ENCODE measurements around the gene RAB20. TPM values are rescaled to one million over a fixed set of nuclear protein-coding genes. Genes with fewer than 3 reads are reported as not detected.

RAB20 gene
- total and polyA plus RNA-seq, 9 of the 15 experiments (the other 6 are each of a cell fraction or from before 2014, with no cell fraction given), result 0.62 to 9.2 (median 5.4) TPM

- Histone ChIP-seq H3K79me2 (ENCODE audit: control insufficient read depth, insufficient read depth, low read length) (no peaks in the 10 kb centered on the region; the same call in 1 of the 3 replicates), H3K27ac (ENCODE audit: extremely low read depth, low read depth, low read length) (no peak overlapping the region), H3K9me1 (ENCODE audit: control insufficient read depth, insufficient read depth, low read length) (no peaks in the 10 kb centered on the region), H3K4me3 (no peak overlapping the region), H3K36me3 (ENCODE audit: control insufficient read depth, insufficient read depth, low read length) (no peaks in the 10 kb centered on the region), H3K9me3 (replicated peaks; ENCODE audit: control insufficient read depth, insufficient read depth, low read depth, low read length) (no peaks in the 10 kb centered on the region; the same call in 1 of the 2 replicates), H3K9ac (ENCODE audit: insufficient read depth in 1 of 2, low read depth in 2 of 2, low read length in 2 of 2) (no peak overlapping the region), H3K27me3 (ENCODE audit: control insufficient read depth in 2 of 2, insufficient read depth in 2 of 2, low read length in 2 of 2) (no peaks in the 10 kb centered on the region), H4K20me1 (replicated peaks; ENCODE audit: control insufficient read depth, insufficient read depth, low read length) (no peaks in the 10 kb centered on the region), H2AFZ (ENCODE audit: low read depth, low read length) (no peak overlapping the region), H3K4me2 (ENCODE audit: insufficient read depth, low read length) (no peak overlapping the region), H3K4me1 (replicated peaks in 1 of 2; ENCODE audit: control insufficient read depth in 2 of 2, insufficient read depth in 2 of 2, low read length in 2 of 2) (peaks cover 3 to 8% of the 10 kb centered on the region in 2 experiments; a peak in 3 of 5 replicates)
- DNase-seq (ENCODE audit: extremely low read depth in 1 of 4, low spot score in 3 of 4) (no peak), FAIRE-seq (no peak), ATAC-seq (no peak)
- WGBS (ENCODE audit: insufficient coverage, low coverage, missing lambda C conversion rate), result 52% methylated on average over 6 of the region's 6 CpGs
- POLR2A ChIA-PET, result interaction anchor here (0.6 kb wide), 1 partner anchor 12 kb away, joined by 3 read pairs; no protein-coding TSS in a partner anchor
- CTCF ChIA-PET (ENCODE audit: low intra/inter-chr PET ratio), result no interaction called here
- in situ Hi-C loops (cut with MboI), result no loop called here
- intact Hi-C loops (cut with micrococcal nuclease), result no loop called here
- no TSS peak for BruUV-seq (replicated peaks)
- TF ChIP-seq CREB3L1 (IDR thresholded peaks at IDR 0.05; ENCODE audit: borderline replicate concordance, low read depth) (no peak), CTCFL (IDR thresholded peaks at IDR 0.05; ENCODE audit: borderline replicate concordance, insufficient read depth, low read depth, low read length, poor library complexity, severe bottlenecking) (no peak), KLF1 (tag; IDR thresholded peaks at IDR 0.05) (no peak), ELF2 (CRISPR knock-in tag; IDR thresholded peaks at IDR 0.05) (no peak), NRF1 (conservative IDR thresholded peaks at IDR 0.05 in 1 of 2, IDR thresholded peaks at IDR 0.05 in 1 of 2) (no peak), PRPF4 (IDR thresholded peaks at IDR 0.05; ENCODE audit: insufficient read depth, low read depth, low read length, poor library complexity, severe bottlenecking) (no peak), GABPB1 (CRISPR knock-in tag; IDR thresholded peaks at IDR 0.05) (no peak), NFE2 (IDR thresholded peaks at IDR 0.05; ENCODE audit: low read depth) (no peak), IFI16 (CRISPR knock-in tag; IDR thresholded peaks at IDR 0.05) (no peak), SNAPC5 (CRISPR knock-in tag; IDR thresholded peaks at IDR 0.05) (no peak), NKRF (IDR thresholded peaks at IDR 0.05; ENCODE audit: borderline replicate concordance) (no peak), SIRT6 (IDR thresholded peaks at IDR 0.05; ENCODE audit: low read depth, low read length) (no peak), POLR2H (tag; IDR thresholded peaks at IDR 0.05; ENCODE audit: low read depth) (no peak), MTA1 (IDR thresholded peaks at IDR 0.05; ENCODE audit: borderline replicate concordance) (no peak), TCFL5 (CRISPR knock-in tag; conservative IDR thresholded peaks at IDR 0.05) (no peak), LCOR (CRISPR knock-in tag; IDR thresholded peaks at IDR 0.05) (no peak), ILK (tag; IDR thresholded peaks at IDR 0.05; ENCODE audit: borderline replicate concordance, low read depth) (no peak)
These were observed 19.2 kb downstream of the RAB20 start for GRCh38 chr13:110542169-110542796.
